B cell (primary cell): ENCODE measurements around the gene GMEB2. TPM values are rescaled to one million over a fixed set of nuclear protein-coding genes. Genes with fewer than 3 reads are reported as not detected.

Source experiments
- ATAC-seq: fragments of 200-7000 bp; cut with Tn5 transposase; one replicate; pipeline ENCODE4 v1.10.0; 2021; ENCODE audit warnings: low read depth, mild to moderate bottlenecking, moderate number of reproducible peaks, moderate library complexity
- CTCF ChIA-PET: fragments of 350-600 bp; sonication (Branson Sonifier 250); formaldehyde crosslinking; loops from one replicate; lab custom pipeline; 2021; ENCODE audit warnings: antibody characterized with exemption, inconsistent platforms; lab: Charles Lee
- POLR2A ChIA-PET: fragments of 350-600 bp; sonication (Branson Sonifier 250); formaldehyde crosslinking; loops from one replicate; lab custom pipeline; 2021; ENCODE audit warnings: antibody characterized with exemption; lab: Charles Lee
- DNase-seq: peaks from one replicate; pipeline ENCODE4 v3.0.0; 2013
- H2AFZ ChIP-seq: 2 replicates; pipeline ENCODE4 v1.6.1; 2012; ENCODE audit warnings: mild to moderate bottlenecking, low read depth, low read length; ENCODE audit not compliant: insufficient read depth, poor library complexity, severe bottlenecking
- H3K27ac ChIP-seq, 2 donors: 1 replicate in 1 of 2; 2 replicates in 1 of 2; pipeline ENCODE4 v1.5.1; 2012 to 2013; ENCODE audit warnings: low read length in 2 of 2, mild to moderate bottlenecking in 2 of 2, moderate library complexity in 1 of 2
- H3K27me3 ChIP-seq, 4 experiments: fragments of 200-600 bp in 1 of 4; sonication (generic) in 1 of 4; replicated peaks in 1 of 4; 1 replicate in 2 of 4; 2 replicates in 2 of 4; pipeline versions ENCODE4 v1.6.1 to v1.7.0; 2013 to 2016; ENCODE audit warnings: low read length in 3 of 4, mild to moderate bottlenecking in 2 of 4, mixed read lengths in 1 of 4, moderate library complexity in 1 of 4; ENCODE audit not compliant: insufficient read depth in 4 of 4, control insufficient read depth in 3 of 4; ENCODE audit errors: control extremely low read depth in 1 of 4
- H3K36me3 ChIP-seq, 2 experiments: replicated peaks in 1 of 2; 1 replicate in 1 of 2; 2 replicates in 1 of 2; pipeline versions ENCODE4 v1.6.1 to v1.7.1; 2013; ENCODE audit warnings: low read length in 1 of 2; ENCODE audit not compliant: insufficient read depth in 2 of 2, control insufficient read depth in 1 of 2; ENCODE audit errors: control extremely low read depth in 1 of 2, extremely low read depth in 1 of 2
- H3K4me1 ChIP-seq, 2 donors: fragments of 200-600 bp in 1 of 2; sonication (generic) in 1 of 2; 1 replicate in 1 of 2; 2 replicates in 1 of 2; pipeline versions ENCODE4 v1.5.1 to v1.6.1; 2013 to 2017; ENCODE audit warnings: low read length in 2 of 2; ENCODE audit not compliant: control insufficient read depth in 2 of 2, insufficient read depth in 2 of 2
- H3K4me2 ChIP-seq: replicated peaks from 2 replicates; pipeline ENCODE3; 2012; ENCODE audit warnings: mild to moderate bottlenecking, low read depth, low read length; ENCODE audit not compliant: poor library complexity, severe bottlenecking
- H3K4me3 ChIP-seq, 5 experiments: fragments of 200-600 bp in 1 of 5; sonication (generic) in 1 of 5; 1 replicate in 3 of 5; 2 replicates in 2 of 5; pipeline versions ENCODE4 v1.5.1 to v1.7.0; 2011 to 2016; ENCODE audit warnings: low read length in 4 of 5, mild to moderate bottlenecking in 4 of 5, low read depth in 2 of 5, control low read depth in 1 of 5, moderate library complexity in 1 of 5; ENCODE audit not compliant: insufficient read depth in 1 of 5; ENCODE audit errors: control extremely low read depth in 1 of 5, extremely low read depth in 1 of 5
- H3K79me2 ChIP-seq: fragments of 200-600 bp; sonication (generic); one replicate; pipeline ENCODE4 v1.6.0; 2016; ENCODE audit warnings: low read length; ENCODE audit not compliant: control insufficient read depth, insufficient read depth
- H3K9ac ChIP-seq: fragments of 200-600 bp; sonication (generic); 2 replicates; pipeline ENCODE4 v1.6.1; 2017; ENCODE audit warnings: mild to moderate bottlenecking, low read length, moderate library complexity
- H3K9me3 ChIP-seq, 3 donors: one replicate each; pipeline versions ENCODE4 v1.6.1 to v1.7.1; 2013; ENCODE audit warnings: low read length in 2 of 3; ENCODE audit not compliant: control insufficient read depth in 2 of 3, insufficient read depth in 1 of 3; ENCODE audit errors: control extremely low read depth in 1 of 3
- H4K20me1 ChIP-seq: 2 replicates; pipeline ENCODE4 v1.6.0; 2012; ENCODE audit warnings: mild to moderate bottlenecking, low read length; ENCODE audit not compliant: insufficient read depth, control insufficient read depth, poor library complexity, severe bottlenecking
- H3K27ac Mint-ChIP-seq: one replicate; pipeline ENCODE4 v1.8.0; 2021; ENCODE audit warnings: mixed read lengths
- H3K27me3 Mint-ChIP-seq: one replicate; pipeline ENCODE4 v1.8.0; 2021; ENCODE audit warnings: mixed read lengths
- H3K4me1 Mint-ChIP-seq: one replicate; pipeline ENCODE4 v1.8.0; 2021; ENCODE audit warnings: mixed read lengths
- H3K4me3 Mint-ChIP-seq: one replicate; pipeline ENCODE4 v1.8.0; 2021; ENCODE audit warnings: mixed read lengths
- H3K9me3 Mint-ChIP-seq: one replicate; pipeline ENCODE4 v1.8.0; 2022; ENCODE audit warnings: mixed read lengths; ENCODE audit not compliant: insufficient read depth
- CTCF ChIP-seq: fragments of 200-600 bp; IDR thresholded peaks from one replicate; pipeline ENCODE4 v1.8.0; 2022; ENCODE audit warnings: antibody characterized with exemption, mild to moderate bottlenecking
- EZH2 ChIP-seq: IDR thresholded peaks from 2 replicates; pipeline ENCODE4 v1.6.1; 2012; ENCODE audit warnings: borderline replicate concordance, low read depth, mild to moderate bottlenecking, moderate library complexity, low read length; ENCODE audit not compliant: insufficient read depth, poor library complexity, severe bottlenecking
- WGBS: methylation state at CpG from one replicate; pipeline ENCODE4 v1.1.5; 2013; ENCODE audit warnings: missing lambda C conversion rate; ENCODE audit not compliant: insufficient coverage; 5-methylcytosine and 5-hydroxymethylcytosine counted together
- intact Hi-C: fragments of 100-400 bp; cut with micrococcal nuclease; formaldehyde crosslinking; loops from one replicate; pipeline ENCODE4 v1.10.0; 2022
- polyA plus RNA-seq: library from polyadenylated mRNA; depleted of rRNA; stranded (reverse); fragments of >200 nt; gene quantifications from 2 replicates; pipeline ENCODE4 v1.2.3, GENCODE V29; 2012
- total RNA-seq, 2 donors: library from RNA; stranded (reverse); fragments of 120-200 nt in 1 of 2; gene quantifications; 1 replicate in 1 of 2; 2 replicates in 1 of 2; pipeline versions ENCODE4 v1.2.3 to v1.2.4, GENCODE V29; 2013 to 2022

GMEB2 gene
- total and polyA plus RNA-seq, 2 donors (not counting 1 experiment from before 2014, with no cell fraction given): 17.7 to 24.5 TPM

- Histone ChIP-seq H3K4me3 (no peak overlapping the region), H4K20me1 (peaks cover 12% of the 10 kb centered on the region), H3K27me3 (no peaks in the 10 kb centered on the region), H3K27ac (no peak overlapping the region), H3K79me2 (peaks cover 6% of the 10 kb centered on the region), H2AFZ (no peak overlapping the region), H3K9me3 (peaks cover 0 to 9% (median 0%) of the 10 kb centered on the region in 3 donors), H3K4me1 (peaks cover 0 to 8% of the 10 kb centered on the region in 2 donors), H3K4me2 (no peak overlapping the region), H3K36me3 (peaks cover 4 to 58% of the 10 kb centered on the region in 2 experiments), H3K9ac (no peak overlapping the region)
- no peak overlapping the region for H3K4me3 Mint-ChIP-seq
- peaks cover 8% of the 10 kb centered on the region for H3K4me1 Mint-ChIP-seq
- TF ChIP-seq EZH2: no peak
- TF ChIP-seq CTCF: no peak
- H3K27me3 Mint-ChIP-seq: no peaks in the 10 kb centered on the region
- DNase-seq: no peak
- no peak for ATAC-seq
- intact Hi-C loops: no loop called here
- ChIA-PET CTCF (no interaction called here), POLR2A (interaction anchor here (0.7 kb wide), 2 partner anchors 43 to 61 kb away, joined by 3 to 6 read pairs; no protein-coding TSS in a partner anchor)
- WGBS: 97% methylated on average over 25 of the region's 27 CpGs
- no peak overlapping the region for H3K27ac Mint-ChIP-seq
- H3K9me3 Mint-ChIP-seq: no peaks in the 10 kb centered on the region
These were observed 27.4 kb downstream of the GMEB2 start for GRCh38 chr20:63599396-63600050.
